ENCODE results near the gene SURF6. TPM values are rescaled to one million over a fixed set of nuclear protein-coding genes. Genes with fewer than 3 reads are reported as not detected.
A peak's percentile ranks its signal among the peaks of the same experiment; 100 is the strongest.

SURF6 gene
- 22.4 and 23.9 TPM in 2 replicates for total RNA-seq
- long read RNA-seq, full-length matches to known transcripts: 21 of 29 reads
- long read RNA-seq, partial matches to known transcripts: 4 of 29 reads
- long read RNA-seq, other reads (novel, unspliced or antisense): 4 of 29 reads

DNA sequence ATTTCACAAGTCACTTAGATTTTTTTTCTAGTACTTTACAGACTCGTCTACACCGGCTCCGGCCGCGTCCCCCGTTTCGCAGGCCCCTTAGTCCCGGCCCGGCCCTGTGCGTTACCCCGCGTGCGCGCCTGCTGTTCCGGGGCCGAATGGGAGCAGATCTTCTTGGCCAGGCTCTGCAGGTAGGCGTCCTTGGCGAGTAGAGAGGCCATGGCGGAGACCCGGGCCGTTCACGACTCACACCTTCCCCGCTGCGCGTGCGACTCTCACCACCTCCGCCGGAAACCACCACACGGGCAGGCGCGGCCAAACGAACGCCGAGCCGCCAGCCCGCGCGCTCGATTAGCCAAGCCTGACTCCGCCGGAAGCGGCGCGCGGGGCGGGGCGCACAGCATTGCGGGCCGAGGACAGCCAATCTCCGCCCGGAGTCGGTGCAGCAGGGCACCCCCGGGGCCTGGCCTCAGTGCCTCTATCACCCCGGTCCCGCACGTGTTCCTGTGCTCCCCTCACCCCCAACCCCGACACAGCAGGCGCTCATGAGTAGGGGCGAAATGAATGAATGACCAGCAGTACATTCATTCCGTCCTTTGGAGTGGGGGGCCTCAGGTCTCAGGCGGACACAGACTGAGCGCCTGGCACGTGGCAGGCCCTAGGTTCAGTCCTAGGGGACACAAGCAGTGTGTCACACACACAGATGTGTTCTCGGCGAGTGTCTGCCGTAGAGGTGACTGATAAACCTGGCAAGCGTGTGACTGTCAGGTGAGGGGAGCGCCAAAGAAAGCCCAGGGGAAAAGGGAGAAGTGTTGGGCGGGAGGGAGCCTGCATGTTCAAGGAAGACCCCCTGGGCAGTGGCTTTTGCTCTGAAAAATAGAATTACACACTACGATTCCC is at the start of gene SURF6:
Gene SURF6 (minus strand): TSS at position 265 of the 888 bp plus-strand sequence. CDS start 56 bp downstream, at position 209.
- Mint-ChIP-seq H3K4me1 (peaks cover 20% of the 10 kb centered on the region), H3K9me3 (no peaks in the 10 kb centered on the region), H3K36me3 (ENCODE audit: low read depth) (peaks cover 8% of the 10 kb centered on the region), H3K27me3 (ENCODE audit: low read depth) (no peaks in the 10 kb centered on the region), H3K4me3 (peak within 1 kb of the TSS; percentile 98), H3K27ac (ENCODE audit: unreplicated experiment) (peak within 1 kb of the TSS; percentile 87)
- TF ChIP-seq, protein P1, sequence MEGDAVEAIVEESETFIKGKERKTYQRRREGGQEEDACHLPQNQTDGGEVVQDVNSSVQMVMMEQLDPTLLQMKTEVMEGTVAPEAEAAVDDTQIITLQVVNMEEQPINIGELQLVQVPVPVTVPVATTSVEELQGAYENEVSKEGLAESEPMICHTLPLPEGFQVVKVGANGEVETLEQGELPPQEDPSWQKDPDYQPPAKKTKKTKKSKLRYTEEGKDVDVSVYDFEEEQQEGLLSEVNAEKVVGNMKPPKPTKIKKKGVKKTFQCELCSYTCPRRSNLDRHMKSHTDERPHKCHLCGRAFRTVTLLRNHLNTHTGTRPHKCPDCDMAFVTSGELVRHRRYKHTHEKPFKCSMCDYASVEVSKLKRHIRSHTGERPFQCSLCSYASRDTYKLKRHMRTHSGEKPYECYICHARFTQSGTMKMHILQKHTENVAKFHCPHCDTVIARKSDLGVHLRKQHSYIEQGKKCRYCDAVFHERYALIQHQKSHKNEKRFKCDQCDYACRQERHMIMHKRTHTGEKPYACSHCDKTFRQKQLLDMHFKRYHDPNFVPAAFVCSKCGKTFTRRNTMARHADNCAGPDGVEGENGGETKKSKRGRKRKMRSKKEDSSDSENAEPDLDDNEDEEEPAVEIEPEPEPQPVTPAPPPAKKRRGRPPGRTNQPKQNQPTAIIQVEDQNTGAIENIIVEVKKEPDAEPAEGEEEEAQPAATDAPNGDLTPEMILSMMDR (conservative IDR thresholded peaks at IDR 0.05): no peak
- DNase-seq (ENCODE audit: low read depth, low spot score): peak; percentile 87

DNA sequence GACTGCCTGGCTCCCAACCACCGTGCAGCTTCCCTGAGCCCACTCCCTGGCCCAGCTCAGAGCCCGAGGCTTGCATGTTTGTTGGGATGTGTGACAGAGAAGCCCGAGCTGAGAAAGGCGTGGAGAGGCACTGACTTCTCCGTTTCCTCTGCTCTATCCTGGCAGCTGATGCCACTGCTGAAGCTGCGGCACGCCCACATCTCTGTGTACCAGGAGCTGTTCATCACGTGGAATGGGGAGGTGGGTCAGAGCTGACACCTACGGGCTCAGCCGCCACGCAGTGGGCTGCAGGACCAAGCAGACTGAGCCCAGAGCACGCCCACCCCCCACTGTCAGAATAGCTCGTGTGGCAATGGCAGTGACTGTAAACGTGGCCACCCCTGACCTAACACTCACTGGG is 49.5 kb upstream of the SURF6 start:
- Mint-ChIP-seq H3K4me1 (no peaks in the 10 kb centered on the region), H3K4me3 (no peak overlapping the region), H3K36me3 (ENCODE audit: low read depth) (no peaks in the 10 kb centered on the region), H3K27me3 (ENCODE audit: low read depth) (no peaks in the 10 kb centered on the region), H3K9me3 (no peaks in the 10 kb centered on the region), H3K27ac (ENCODE audit: unreplicated experiment) (no peak overlapping the region)
- TF ChIP-seq, protein P1 (conservative IDR thresholded peaks at IDR 0.05): no peak
- no peak for DNase-seq (ENCODE audit: low read depth, low spot score)

DNA sequence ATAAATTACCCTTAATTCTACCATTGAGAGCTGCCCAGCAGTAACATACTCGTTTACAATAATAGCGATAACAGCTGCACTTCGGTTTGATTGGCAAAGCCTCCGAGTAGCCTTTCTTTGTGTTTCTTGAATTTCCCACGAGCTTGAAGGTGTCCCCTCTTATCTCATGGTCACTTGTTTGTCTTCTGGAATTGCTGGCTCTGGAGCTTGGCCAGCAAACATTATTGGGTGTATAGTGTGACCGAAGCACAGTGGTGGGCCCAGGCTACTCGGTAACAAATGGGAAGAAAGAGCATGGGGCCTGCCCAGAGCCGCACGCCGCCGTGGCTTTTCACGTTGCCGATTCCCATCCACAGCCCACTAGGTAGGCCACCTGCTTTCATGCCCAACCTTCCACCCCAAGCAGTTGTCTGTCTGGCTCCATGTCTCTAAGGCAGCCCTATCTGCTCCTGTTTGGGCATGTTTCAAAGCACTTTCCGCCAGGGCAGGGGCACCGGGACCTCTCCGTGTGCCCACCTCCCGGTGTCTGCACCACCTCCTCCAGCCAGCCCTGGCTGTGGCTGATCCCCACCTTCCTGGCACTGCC is 48.8 kb upstream of the SURF6 start:
- Mint-ChIP-seq H3K27ac (ENCODE audit: unreplicated experiment) (no peak overlapping the region), H3K27me3 (ENCODE audit: low read depth) (no peaks in the 10 kb centered on the region), H3K4me1 (no peaks in the 10 kb centered on the region), H3K9me3 (no peaks in the 10 kb centered on the region), H3K36me3 (ENCODE audit: low read depth) (no peaks in the 10 kb centered on the region), H3K4me3 (no peak overlapping the region)
- DNase-seq (ENCODE audit: low read depth, low spot score): no peak
- TF ChIP-seq, protein P1 (conservative IDR thresholded peaks at IDR 0.05): no peak

DNA sequence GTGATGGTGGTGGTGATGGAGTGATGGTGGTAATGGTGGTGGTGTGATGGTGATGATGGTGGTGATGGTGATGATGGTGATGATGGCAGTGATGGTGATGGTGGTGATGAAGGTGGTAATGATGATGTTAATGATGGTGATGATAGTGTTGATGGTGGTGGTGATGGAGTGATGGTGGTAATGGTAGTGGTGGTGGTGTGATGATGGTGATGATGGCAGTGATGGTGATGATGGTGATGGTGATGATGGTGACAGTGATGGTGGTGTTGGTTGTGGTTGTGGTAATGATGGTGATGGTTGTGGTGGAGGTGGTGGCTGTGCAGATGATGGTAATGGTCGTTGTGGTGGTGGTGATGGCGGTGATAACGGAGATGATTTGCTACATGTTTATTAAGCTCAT is 47.5 kb upstream of the SURF6 start:
- no peaks in the 10 kb centered on the region for H3K27me3 Mint-ChIP-seq (ENCODE audit: low read depth)
- H3K4me3 Mint-ChIP-seq: no peak overlapping the region
- H3K9me3 Mint-ChIP-seq: no peaks in the 10 kb centered on the region
- H3K27ac Mint-ChIP-seq (ENCODE audit: unreplicated experiment): no peak overlapping the region
- TF ChIP-seq, protein P1 (conservative IDR thresholded peaks at IDR 0.05): no peak
- no peaks in the 10 kb centered on the region for H3K36me3 Mint-ChIP-seq (ENCODE audit: low read depth)
- DNase-seq (ENCODE audit: low read depth, low spot score): no peak
- peaks cover 11% of the 10 kb centered on the region for H3K4me1 Mint-ChIP-seq

DNA sequence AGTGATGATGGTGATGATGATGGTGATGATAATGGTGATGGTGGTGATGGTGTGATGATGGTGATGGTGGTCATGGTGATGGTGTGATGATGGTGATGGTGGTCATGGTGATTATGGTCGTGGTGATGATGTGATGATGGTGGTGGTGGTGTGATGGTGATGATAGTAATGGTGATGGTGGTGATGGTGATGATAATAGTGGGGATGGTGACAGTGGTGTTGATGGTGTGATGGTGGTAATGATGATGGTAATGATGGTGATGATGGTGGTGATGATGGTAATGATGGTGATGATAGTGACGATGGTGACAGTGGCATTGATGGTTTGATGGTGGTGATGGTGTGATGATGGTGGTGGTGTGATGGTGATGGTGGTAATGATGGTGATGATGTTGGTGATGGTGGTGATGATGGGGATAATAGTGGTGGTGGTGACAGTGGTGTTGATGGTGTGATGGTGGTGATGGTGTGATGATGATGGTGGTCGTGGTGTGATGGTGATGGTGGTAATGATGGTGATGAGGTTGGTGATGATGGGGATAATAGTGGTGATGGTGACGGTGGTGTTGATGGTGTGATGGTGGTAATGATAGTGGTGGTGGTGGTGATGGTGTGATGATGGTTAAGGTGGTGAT is 46.6 kb upstream of the SURF6 start:
- Mint-ChIP-seq H3K9me3 (no peaks in the 10 kb centered on the region), H3K27ac (ENCODE audit: unreplicated experiment) (no peak overlapping the region), H3K4me1 (peaks cover 19% of the 10 kb centered on the region), H3K4me3 (no peak overlapping the region), H3K27me3 (ENCODE audit: low read depth) (no peaks in the 10 kb centered on the region), H3K36me3 (ENCODE audit: low read depth) (no peaks in the 10 kb centered on the region)
- no peak for DNase-seq (ENCODE audit: low read depth, low spot score)
- TF ChIP-seq, protein P1 (conservative IDR thresholded peaks at IDR 0.05): no peak
